Activated CD8-positive, alpha-beta T cell treated with anti-CD3 and anti-CD28 coated beads for 36 hours (primary cell): ENCODE results near the gene BBX. TPM values are rescaled to one million over a fixed set of nuclear protein-coding genes. Genes with fewer than 3 reads are reported as not detected.

Experiments
- ATAC-seq: fragments of 200-7000 bp; cut with Tn5 transposase; one replicate; pipeline ENCODE4 v1.10.0; 2021; ENCODE audit warnings: mild to moderate bottlenecking, moderate library complexity
- CTCF ChIA-PET: fragments of 350-600 bp; sonication (Branson Sonifier 250); formaldehyde crosslinking; loops from one replicate; lab custom pipeline; 2021; ENCODE audit warnings: antibody characterized with exemption; lab: Charles Lee
- POLR2A ChIA-PET: fragments of 350-600 bp; sonication (Branson Sonifier 250); formaldehyde crosslinking; loops from one replicate; lab custom pipeline; 2021; ENCODE audit warnings: antibody characterized with exemption; lab: Charles Lee
- DNase-seq: peaks from one replicate; pipeline ENCODE4 v3.0.0-alpha.2; 2020
- H3K27ac Mint-ChIP-seq: one replicate; pipeline ENCODE4 v1.8.0; 2021; ENCODE audit warnings: mild to moderate bottlenecking, mixed read lengths
- H3K27me3 Mint-ChIP-seq: one replicate; pipeline ENCODE4 v1.8.0; 2021; ENCODE audit warnings: mixed read lengths
- H3K36me3 Mint-ChIP-seq: one replicate; pipeline ENCODE4 v1.8.0; 2021; ENCODE audit warnings: low read depth, mixed read lengths
- H3K4me1 Mint-ChIP-seq: one replicate; pipeline ENCODE4 v1.8.0; 2021; ENCODE audit warnings: low read depth, mixed read lengths
- H3K4me3 Mint-ChIP-seq: one replicate; pipeline ENCODE4 v1.8.0; 2021; ENCODE audit warnings: mild to moderate bottlenecking, moderate library complexity, mixed read lengths
- H3K9me3 Mint-ChIP-seq: one replicate; pipeline ENCODE4 v1.8.0; 2021; ENCODE audit warnings: mixed read lengths
- CTCF ChIP-seq: fragments of 200-600 bp; IDR thresholded peaks from one replicate; pipeline ENCODE4 v1.8.0; 2022; ENCODE audit warnings: antibody characterized with exemption, mild to moderate bottlenecking
- intact Hi-C: fragments of 100-400 bp; cut with micrococcal nuclease; formaldehyde crosslinking; loops from one replicate; pipeline ENCODE4 v1.10.0; 2022
- total RNA-seq, 2 experiments: library from RNA; stranded (reverse); gene quantifications; one replicate each; pipeline ENCODE4 v1.2.3, GENCODE V29; 2021

Gene BBX
- total RNA-seq, 2 experiments from 2014 or later, result 40.9 to 42.4 TPM

GRCh38 chr3:107846279-107846852 is 323.6 kb downstream of the BBX start:
- POLR2A ChIA-PET, result interaction anchor here (0.6 to 1.2 kb wide), 2 partner anchors 81 to 524 kb away, joined by 3 to 5 read pairs; no protein-coding TSS in a partner anchor
- Mint-ChIP-seq H3K9me3 (peaks cover 3% of the 10 kb centered on the region), H3K4me3 (no peak overlapping the region), H3K27me3 (peaks cover 5% of the 10 kb centered on the region), H3K4me1 (no peaks in the 10 kb centered on the region), H3K36me3 (no peaks in the 10 kb centered on the region), H3K27ac (no peak overlapping the region)
- CTCF ChIA-PET, result interaction anchor here (0.7 to 2.7 kb wide), 22 partner anchors 9 to 234 kb away, joined by 3 to 24 read pairs (median 4); no protein-coding TSS in a partner anchor
- intact Hi-C loops, result loop anchor here (10.0 kb wide), 1 partner anchor 172 kb away; no protein-coding TSS in a partner anchor
- peak; percentile 59 for TF ChIP-seq CTCF
- DNase-seq (peak; percentile 67), ATAC-seq (no peak)

GRCh38 chr3:107847791-107848190 is 325.0 kb downstream of the BBX start:
- TF ChIP-seq CTCF, result no peak
- H3K27ac Mint-ChIP-seq, result no peak overlapping the region
- CTCF ChIA-PET, result interaction anchor here (1.3 to 2.7 kb wide), 4 partner anchors 8 to 172 kb away, joined by 3 to 24 read pairs (median 9); no protein-coding TSS in a partner anchor
- no peak overlapping the region for H3K4me3 Mint-ChIP-seq
- H3K27me3 Mint-ChIP-seq, result peaks cover 5% of the 10 kb centered on the region
- no peaks in the 10 kb centered on the region for H3K4me1 Mint-ChIP-seq
- no peaks in the 10 kb centered on the region for H3K36me3 Mint-ChIP-seq
- DNase-seq, result no peak
- POLR2A ChIA-PET, result interaction anchor here (1.4 kb wide), 1 partner anchor 96 kb away, joined by 4 read pairs; no protein-coding TSS in a partner anchor
- ATAC-seq, result no peak
- H3K9me3 Mint-ChIP-seq, result peaks cover 3% of the 10 kb centered on the region
- intact Hi-C loops, result loop anchor here (10.0 kb wide), 1 partner anchor 173 kb away; no protein-coding TSS in a partner anchor

- no peak for TF ChIP-seq CTCF
- ATAC-seq (no peak), DNase-seq (no peak)
- H3K36me3 Mint-ChIP-seq, result no peaks in the 10 kb centered on the region
- H3K4me3 Mint-ChIP-seq, result no peak overlapping the region
- ChIA-PET CTCF (interaction anchor here (1.3 to 1.6 kb wide), 2 partner anchors 18 to 79 kb away, joined by 3 to 5 read pairs; no protein-coding TSS in a partner anchor), POLR2A (interaction anchor here (1.4 kb wide), 1 partner anchor 96 kb away, joined by 4 read pairs; no protein-coding TSS in a partner anchor)
- no peaks in the 10 kb centered on the region for H3K4me1 Mint-ChIP-seq
- H3K27ac Mint-ChIP-seq, result no peak overlapping the region
- H3K9me3 Mint-ChIP-seq, result peaks cover 3% of the 10 kb centered on the region
- H3K27me3 Mint-ChIP-seq, result peaks cover 5% of the 10 kb centered on the region
- intact Hi-C loops, result loop anchor here (10.0 kb wide), 1 partner anchor 174 kb away; no protein-coding TSS in a partner anchor
Observed at GRCh38 chr3:107848351-107848915, 325.7 kb downstream of the BBX start.

GRCh38 chr3:107850681-107851080 is 327.9 kb downstream of the BBX start:
- Mint-ChIP-seq H3K36me3 (no peaks in the 10 kb centered on the region), H3K9me3 (peaks cover 3% of the 10 kb centered on the region), H3K27me3 (peaks cover 7% of the 10 kb centered on the region), H3K27ac (no peak overlapping the region), H3K4me3 (no peak overlapping the region), H3K4me1 (no peaks in the 10 kb centered on the region)
- intact Hi-C loops, result no loop called here
- DNase-seq (no peak), ATAC-seq (no peak)
- ChIA-PET CTCF (no interaction called here), POLR2A (no interaction called here)
- no peak for TF ChIP-seq CTCF

GRCh38 chr3:107853821-107854220 is 331.1 kb downstream of the BBX start:
- Mint-ChIP-seq H3K4me1 (no peaks in the 10 kb centered on the region), H3K4me3 (no peak overlapping the region), H3K36me3 (no peaks in the 10 kb centered on the region), H3K9me3 (peaks cover 3% of the 10 kb centered on the region), H3K27ac (no peak overlapping the region), H3K27me3 (peaks cover 8% of the 10 kb centered on the region)
- intact Hi-C loops, result no loop called here
- no peak for TF ChIP-seq CTCF
- DNase-seq, result no peak
- ATAC-seq, result no peak
- ChIA-PET POLR2A (no interaction called here), CTCF (interaction anchor here (4.3 kb wide), 1 partner anchor 7 kb away, joined by 24 read pairs; no protein-coding TSS in a partner anchor)
